Coronary artery (tissue), 2 donors: ENCODE measurements around the gene ACR.

Experiments
- DNase-seq: peaks from one replicate; pipeline ENCODE4 v3.0.0-alpha.2; 2017; ENCODE audit warnings: low spot score
- H3K27ac ChIP-seq, 2 donors: fragments of 200-600 bp; sonication (generic); one replicate each; pipeline ENCODE4 v1.5.1; 2016 to 2019
- H3K4me3 ChIP-seq: fragments of 200-600 bp; sonication (generic); 2 replicates; pipeline ENCODE4 v1.5.1; 2016; ENCODE audit warnings: mild to moderate bottlenecking, moderate library complexity
- CTCF ChIP-seq: fragments of 200-600 bp; sonication (generic); IDR thresholded peaks from one replicate; pipeline ENCODE4 v1.5.1; 2019; ENCODE audit warnings: antibody characterized with exemption

ACR gene

GRCh38 chr22:50737728-50738648 lies at the start of gene ACR:
TSS of gene ACR (plus strand) at chr22:50738204. CDS start at chr22:50738236, 32 bp downstream.
- no peak for DNase-seq
- Histone ChIP-seq H3K27ac (no peak within 1 kb of the TSS), H3K4me3 (no peak within 1 kb of the TSS)
- no peak for TF ChIP-seq CTCF

- no peak overlapping the region for H3K4me3 ChIP-seq
- peak; percentile 61 for DNase-seq
- no peak overlapping the region for H3K27ac ChIP-seq
- TF ChIP-seq CTCF = no peak
Observed at GRCh38 chr22:50688448-50688847, 49.6 kb upstream of the ACR start.

- Histone ChIP-seq H3K27ac (no peak overlapping the region), H3K4me3 (no peak overlapping the region)
- no peak for TF ChIP-seq CTCF
- no peak for DNase-seq
Observed at GRCh38 chr22:50691521-50691920, 46.5 kb upstream of the ACR start.

GRCh38 chr22:50693462-50693861 lies 44.5 kb upstream of the ACR start:
- Histone ChIP-seq H3K27ac (no peak overlapping the region), H3K4me3 (no peak overlapping the region)
- no peak for TF ChIP-seq CTCF
- no peak for DNase-seq

GRCh38 chr22:50694099-50694605 lies 43.9 kb upstream of the ACR start:
- Histone ChIP-seq H3K4me3 (no peak overlapping the region), H3K27ac (no peak overlapping the region)
- no peak for TF ChIP-seq CTCF
- DNase-seq = no peak

- Histone ChIP-seq H3K4me3 (no peak overlapping the region), H3K27ac (no peak overlapping the region)
- TF ChIP-seq CTCF = no peak
- DNase-seq = no peak
Observed at GRCh38 chr22:50694766-50695420, 43.1 kb upstream of the ACR start.
